Ureter (tissue), 1 donor: Measurements from ENCODE around the gene APPL2. TPM values are rescaled to one million over a fixed set of nuclear protein-coding genes. Genes with fewer than 3 reads are reported as not detected.

Experiments
- DNase-seq: peaks from one replicate; pipeline ENCODE4 v3.0.0-alpha.2; 2020; ENCODE audit warnings: low spot score
- total RNA-seq: library from RNA; stranded (reverse); gene quantifications from one replicate; pipeline ENCODE4 v1.2.4, GENCODE V29; 2023
- donor health status: DM: yes; HTN: yes; CAD: no.

APPL2 gene, protein sequence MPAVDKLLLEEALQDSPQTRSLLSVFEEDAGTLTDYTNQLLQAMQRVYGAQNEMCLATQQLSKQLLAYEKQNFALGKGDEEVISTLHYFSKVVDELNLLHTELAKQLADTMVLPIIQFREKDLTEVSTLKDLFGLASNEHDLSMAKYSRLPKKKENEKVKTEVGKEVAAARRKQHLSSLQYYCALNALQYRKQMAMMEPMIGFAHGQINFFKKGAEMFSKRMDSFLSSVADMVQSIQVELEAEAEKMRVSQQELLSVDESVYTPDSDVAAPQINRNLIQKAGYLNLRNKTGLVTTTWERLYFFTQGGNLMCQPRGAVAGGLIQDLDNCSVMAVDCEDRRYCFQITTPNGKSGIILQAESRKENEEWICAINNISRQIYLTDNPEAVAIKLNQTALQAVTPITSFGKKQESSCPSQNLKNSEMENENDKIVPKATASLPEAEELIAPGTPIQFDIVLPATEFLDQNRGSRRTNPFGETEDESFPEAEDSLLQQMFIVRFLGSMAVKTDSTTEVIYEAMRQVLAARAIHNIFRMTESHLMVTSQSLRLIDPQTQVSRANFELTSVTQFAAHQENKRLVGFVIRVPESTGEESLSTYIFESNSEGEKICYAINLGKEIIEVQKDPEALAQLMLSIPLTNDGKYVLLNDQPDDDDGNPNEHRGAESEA
- total RNA-seq = 36.5 TPM

DNA sequence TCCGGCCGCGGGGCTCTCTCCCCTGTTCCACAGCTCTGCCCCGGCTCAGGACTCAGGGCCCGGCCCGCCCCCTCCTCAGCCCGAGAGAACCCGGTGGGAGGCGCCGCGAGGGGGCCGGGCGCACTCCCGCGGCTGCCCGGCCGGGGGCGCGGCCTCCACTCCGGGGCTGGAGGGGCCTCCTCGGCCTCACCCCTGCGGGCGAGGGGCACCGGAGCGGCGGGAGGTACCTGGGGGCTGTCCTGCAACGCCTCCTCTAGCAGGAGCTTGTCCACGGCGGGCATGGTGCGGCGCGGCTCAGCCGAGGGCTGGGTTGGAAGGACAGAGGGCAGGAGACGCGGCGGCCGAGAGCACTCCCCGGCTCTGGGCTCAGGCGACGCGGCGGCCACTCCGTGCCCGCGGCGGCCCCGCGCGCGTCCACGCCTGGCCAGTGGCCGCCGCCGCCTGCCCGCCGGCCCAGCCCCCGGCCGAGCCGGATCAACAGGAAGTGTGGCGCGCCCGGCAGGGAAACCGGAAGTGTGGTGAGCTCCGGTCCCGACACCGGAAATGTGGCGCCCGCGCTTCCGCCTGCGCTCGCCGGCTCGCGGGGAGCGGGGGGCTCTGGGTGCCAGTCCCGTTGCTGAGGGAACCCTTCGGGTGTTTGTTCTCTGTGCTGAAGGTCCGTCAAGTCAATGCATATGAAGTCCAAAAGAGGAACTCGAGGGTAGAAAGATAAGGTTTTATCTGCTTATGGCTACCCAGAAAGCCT lies at the start of gene APPL2:
Gene APPL2 (minus strand): TSS at position 443 of the 745 bp plus-strand sequence. CDS start 162 bp downstream, at position 281.
- DNase-seq = peak; percentile 92

DNA sequence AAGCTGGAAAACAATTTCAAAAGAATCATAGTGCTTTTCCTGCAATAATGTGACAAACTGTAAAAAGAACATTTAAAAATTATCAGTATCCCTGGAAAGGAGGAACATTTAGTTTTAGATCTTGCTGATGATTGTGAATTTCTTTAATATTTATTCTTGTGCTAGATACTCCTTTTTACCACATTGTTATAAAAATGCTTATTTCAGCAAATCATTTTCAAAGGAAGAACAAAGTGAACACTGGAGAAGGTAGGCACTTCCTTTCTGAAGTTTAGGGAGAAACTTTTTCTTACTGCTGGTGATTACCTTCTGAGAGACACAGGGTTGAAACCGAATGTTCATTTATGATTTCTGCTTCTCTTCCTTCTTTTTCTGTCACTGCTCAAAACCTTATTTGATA lies 49.4 kb upstream of the APPL2 start:
- no peak for DNase-seq

DNA sequence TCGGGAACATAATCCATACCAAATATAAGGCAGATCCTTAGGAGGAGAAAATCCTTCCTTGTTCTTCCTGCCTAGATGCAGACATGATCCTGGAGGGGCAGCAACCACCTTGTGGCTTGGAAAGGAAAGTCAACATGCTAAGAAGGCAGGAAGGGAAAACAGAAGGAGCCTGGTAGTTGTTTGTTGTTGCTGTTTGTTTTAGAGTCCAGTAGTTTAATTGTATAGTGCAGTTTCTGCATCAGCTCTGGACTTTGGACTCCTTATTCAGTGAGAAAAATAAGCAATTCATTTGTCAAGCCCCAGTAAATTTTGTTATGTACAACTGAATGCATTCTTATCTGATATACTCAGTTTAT lies 45.7 kb upstream of the APPL2 start:
- DNase-seq = no peak

DNA sequence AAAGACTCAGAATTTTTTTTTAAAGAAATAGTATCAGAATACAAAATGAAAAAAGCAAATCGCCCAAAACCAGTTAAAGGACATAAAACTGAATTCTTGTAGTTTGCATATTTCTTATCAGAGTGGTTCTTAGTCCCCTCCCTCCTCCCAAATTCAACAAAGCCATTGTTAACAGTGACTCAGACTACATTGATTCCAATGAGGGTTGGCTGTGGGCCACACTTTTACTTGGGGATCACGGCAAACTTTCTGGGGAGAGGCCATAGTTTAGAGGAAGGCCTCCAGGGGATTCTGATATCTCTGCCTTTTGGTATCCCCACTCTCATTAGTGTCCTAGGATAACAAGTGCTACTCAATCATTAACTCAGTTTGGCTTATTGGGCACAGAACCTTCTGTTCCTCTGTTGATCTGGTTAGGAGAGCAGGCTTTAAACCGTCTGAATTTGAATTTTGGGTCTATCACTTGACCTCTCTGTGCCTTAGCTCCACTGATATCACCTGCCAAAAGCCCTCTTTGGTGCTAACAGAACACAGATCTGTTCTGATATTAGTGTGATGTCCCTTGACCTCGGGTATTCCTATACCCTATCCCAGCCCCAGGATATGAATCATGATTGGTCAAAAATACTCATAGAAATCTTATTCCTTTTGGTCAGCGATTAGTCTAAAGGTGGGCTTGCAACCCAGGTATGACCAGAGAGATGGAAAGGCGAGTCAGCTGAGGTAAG lies 45.2 kb upstream of the APPL2 start:
- no peak for DNase-seq

DNA sequence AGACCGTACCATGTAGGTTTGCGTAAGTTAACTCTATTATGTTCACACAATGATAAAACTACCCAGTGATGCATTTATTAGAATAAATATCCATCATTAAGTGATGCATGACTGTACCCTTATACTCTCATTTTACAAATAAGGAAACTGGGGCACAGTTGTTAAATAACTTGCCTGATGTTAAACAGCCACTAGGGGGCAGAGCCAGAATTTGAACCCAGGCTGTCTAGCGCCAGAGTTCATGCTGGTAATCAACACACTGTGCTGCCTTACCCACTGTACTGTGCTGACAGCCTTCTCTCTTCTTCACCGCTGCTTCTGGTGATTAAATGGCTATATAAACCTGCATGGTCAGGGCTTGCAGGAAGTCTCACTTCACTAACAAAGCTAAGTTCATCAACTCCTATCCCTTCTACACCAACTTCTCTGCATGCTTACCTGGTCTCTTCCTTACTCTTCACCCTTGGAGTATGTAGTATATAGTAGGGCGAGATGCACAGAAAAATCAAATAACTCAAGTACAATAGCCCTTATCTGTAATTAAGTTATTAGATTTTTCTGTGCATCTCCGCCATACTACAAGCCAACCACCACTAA lies 43.6 kb upstream of the APPL2 start:
- no peak for DNase-seq

DNA sequence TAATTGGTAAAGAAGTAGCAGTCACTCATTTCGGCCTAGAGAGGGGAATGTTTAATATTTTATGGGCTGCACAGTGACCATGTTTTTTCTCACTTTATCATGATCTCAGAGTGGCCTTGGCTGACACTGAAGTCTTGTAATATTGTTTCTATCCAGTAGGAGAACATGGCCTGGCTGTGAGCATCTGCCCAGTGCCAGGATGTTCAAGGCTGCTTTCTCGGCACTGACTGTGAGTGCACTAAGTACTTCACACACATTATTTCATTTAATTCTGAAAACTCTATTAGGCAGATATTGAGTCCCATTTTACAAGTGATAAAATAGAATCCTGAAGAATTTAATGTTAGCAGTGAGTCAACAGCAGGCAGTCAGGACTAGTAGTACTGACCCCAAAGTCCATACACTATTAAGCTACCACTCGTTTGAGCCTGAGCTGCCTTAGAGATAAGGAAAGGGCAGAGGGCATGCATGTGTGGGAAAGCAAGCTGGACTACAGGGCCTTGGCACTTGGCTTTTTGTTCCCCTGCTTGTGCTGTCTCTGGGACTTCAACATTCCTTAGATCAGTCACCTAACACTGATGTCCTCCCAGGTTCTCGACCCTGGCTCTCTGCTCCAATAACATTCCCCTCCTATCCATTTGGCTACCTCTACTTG lies 42.2 kb upstream of the APPL2 start:
- DNase-seq = no peak

DNA sequence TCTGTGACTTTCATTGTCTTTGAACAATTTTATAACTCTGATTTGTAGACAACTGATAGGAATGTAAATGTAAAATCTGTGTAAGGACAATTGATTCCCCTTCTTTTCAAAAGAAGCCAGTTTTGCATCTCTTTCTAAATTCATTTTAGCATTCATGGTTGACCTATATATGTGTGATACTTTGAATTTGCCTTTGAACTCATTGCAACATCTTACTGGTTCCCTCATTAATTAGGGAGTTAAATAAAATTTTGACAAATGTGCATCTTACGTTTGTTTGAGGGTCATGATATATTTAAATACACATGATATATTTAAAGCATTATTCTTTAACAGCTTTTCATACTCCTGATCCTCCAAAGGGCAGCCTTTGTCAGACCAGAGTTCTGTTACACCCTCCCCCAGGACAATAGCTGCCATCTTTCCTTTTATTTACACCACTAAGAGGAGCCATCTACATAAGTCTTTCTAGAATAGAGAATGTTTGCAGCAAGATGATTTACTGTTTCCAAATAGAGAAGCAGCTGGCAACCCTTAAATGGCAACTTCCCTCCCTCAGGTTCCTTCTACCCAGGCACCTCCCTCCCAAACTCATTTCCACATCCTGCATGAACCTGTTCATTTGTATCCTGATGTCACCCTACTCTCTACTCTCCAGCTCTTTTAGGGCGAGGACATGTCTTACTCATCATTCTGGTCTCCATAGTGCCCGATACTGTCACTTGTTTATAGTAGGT lies 40.2 kb upstream of the APPL2 start:
- DNase-seq = no peak

DNA sequence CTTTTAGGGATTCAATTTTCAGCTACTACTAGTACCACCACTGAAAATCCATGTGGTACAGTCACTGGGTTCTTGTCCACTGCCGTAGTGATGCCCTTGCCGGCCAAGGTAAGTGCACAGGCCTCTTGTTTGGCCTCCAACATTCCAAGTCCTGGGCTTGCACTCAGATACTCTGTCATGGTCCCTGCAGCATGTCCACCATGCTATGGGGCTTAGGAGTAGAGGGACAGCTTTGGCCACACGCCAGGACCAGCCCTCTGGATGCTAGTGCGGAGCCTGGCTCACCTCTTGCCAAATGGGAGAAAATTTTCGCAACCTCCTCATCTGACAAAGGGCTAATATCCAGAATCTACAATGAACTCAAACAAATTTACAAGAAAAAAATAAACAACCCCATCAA lies 38.6 kb upstream of the APPL2 start:
- no peak for DNase-seq

DNA sequence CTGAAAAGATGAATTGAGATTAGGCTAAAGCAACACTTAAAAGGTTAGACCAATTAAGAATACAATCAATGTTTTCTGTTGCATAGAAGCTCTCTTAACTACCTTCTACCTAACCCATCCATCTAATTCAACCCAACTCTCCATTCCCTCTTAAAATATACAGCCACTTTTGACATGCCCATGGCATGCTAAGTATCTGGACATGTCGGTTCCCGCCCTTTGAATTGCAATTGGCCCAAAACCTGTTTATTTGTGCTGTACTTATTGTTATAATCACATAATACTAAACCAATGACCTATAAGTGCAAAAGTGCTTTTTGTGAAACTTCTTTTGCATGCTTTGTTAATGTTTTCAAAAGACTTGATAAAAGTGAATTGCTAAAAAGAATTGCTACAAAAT lies 37.6 kb upstream of the APPL2 start:
- DNase-seq = no peak

DNA sequence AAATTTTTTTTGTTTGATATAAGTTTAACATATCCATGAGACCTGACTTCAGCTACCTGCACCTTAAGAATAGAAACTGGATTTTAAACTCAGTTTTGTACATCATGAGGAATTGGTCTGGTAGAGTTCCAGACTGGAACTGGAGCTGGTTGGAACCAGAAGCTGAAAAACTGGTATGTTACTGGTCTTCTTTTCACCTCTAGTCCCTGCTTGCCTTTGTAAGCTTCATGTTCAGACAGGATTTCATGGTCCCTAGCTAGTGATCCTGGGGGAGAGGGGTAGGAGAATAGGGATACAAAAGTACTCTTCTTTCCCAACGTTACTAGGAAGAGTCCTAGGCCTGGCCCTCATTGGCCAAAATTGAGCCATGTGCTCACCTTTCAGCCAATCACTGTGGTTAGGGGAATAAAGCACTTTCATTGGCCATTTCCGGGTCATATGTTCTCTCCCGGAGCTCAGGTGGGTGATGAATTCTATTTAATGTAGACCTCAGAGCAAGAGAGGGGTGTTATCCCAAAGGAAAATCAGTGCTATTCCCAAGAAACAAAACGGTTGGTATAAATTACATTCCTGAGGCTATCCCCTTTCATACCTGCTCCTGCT lies 36.9 kb upstream of the APPL2 start:
- DNase-seq = no peak

DNA sequence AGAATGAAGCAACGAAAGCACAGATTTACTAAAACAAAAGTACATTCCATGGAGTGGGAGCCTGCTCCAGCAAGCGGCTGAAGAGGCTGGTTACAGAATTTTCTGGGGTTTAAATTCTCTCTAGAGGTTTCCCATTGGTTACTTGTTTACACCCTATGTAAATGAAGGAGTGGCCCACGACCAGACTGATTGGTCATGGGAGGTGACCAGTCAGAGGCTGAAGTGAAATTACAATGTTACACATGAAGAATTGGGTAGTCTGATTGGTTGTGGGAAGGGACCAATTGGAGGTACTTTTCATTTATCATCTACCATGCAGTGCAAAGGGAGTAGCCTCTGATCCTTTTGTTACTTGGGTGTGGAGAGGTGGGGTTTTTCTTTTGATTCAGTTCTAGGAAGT lies 36.2 kb upstream of the APPL2 start:
- no peak for DNase-seq

DNA sequence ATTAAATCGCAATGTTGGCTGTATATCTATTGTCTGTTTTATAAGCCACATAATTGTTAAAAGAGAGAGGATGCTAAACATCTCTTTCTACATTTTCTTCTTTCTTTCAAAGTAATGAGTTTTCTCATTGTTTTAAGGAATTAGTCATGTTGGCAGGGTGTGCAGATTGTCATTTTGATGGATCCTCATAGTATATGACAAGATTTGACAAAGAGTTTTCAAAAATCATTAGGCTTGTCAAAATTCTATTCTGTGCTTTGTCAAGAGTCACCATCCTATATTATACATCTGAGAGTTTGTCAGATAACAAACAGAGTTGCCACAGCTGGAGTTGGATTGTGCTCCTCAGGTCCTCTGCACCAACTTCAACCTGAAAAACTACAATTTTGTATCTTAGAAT lies 35.4 kb upstream of the APPL2 start:
- DNase-seq = no peak

DNA sequence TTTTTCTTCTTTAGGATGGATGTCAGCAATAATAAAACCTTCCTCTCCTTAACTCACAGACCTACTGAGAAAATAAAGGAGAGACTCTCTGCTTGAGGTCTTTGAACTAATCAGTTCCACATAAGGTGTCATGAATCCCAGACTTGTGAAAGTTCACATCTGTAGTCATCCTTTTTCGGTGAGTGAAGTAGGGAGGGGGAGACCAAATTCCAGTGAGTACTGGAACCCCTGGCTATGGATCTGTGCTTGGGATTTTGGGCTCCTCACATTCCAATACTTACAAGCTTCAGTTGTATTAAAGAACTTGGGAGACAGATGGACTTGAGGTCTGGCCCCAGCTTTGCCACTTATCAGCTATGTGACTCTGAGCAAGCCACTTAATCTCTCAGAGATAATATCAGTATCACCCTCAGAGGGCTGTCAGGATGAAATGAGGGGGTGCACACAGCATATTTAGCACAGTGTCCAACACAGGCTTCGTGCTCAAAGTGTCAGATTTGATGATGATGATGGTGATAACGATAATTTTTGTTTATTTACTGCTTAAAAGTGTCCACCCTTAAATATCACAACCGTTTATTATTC lies 34.8 kb upstream of the APPL2 start:
- no peak for DNase-seq

DNA sequence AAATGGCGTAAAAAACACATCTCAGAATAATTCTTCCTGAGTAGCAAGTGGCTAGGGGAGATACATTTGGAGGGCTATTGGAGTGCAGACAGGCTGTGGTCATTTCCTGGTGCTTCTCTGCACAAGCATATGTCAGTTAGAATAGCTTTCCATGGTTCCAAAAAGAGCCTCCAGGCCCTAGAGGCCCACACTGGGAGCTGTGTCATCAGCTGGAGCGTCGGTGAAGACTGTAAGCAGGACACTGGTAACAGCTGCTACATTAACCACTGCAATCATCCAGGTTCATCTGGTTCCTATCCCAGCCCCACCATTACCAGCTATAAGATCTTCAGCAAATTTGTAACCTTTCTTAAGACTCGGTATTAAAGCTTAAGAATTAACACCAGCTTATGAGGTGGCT lies 31.7 kb upstream of the APPL2 start:
- DNase-seq = no peak

DNA sequence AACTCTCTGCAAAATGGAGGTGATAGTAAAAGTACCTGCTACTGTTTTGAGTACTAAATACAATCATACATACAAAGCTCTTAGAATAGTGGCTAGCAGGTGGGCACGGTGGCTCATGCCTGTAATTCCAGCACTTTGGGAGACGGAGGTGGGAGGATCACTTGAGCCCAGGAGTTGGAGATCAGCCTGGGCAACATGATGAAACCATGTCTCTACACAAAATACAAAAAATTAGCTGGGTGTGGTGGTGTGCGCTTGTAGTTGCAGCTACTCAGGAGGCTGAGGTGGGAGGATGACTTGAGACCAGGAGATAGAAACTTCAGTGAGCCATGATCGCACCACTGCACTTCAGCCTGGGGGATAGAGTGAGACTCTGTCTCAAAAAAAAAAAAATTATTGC lies 28.8 kb upstream of the APPL2 start:
- no peak for DNase-seq

DNA sequence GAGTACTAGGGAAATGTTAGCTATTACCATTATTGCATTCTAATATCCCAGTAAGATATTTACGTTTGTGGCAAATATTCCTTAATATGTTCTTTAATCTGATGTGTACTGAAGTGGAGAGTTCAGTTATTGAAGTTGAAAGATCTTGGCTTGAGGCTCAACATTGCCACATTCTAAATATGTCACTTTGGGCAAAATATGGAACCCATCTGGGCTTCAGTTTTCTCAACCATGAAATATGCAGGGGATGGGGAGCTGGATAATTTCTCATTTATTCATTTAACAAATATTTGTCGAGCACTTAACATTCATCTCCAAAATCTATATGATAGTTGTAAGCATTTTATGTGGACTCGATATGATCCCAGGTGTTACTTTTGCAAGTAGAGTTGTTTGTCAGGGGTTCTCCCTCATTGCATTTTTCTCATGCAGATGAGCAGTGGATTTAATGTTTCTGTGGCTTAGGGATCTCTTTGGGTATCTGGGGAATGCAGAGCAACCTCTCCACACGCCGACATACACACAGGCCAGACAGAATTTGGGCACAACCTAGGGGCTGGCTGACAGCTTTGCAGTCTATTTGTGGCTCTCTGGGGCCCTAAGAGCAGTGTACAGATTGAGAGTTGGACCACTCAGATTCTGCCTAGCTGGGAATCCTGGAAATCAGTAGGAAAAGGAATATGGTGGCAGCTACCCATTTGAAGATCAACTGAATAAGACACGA lies 26.6 kb upstream of the APPL2 start:
- DNase-seq = no peak

DNA sequence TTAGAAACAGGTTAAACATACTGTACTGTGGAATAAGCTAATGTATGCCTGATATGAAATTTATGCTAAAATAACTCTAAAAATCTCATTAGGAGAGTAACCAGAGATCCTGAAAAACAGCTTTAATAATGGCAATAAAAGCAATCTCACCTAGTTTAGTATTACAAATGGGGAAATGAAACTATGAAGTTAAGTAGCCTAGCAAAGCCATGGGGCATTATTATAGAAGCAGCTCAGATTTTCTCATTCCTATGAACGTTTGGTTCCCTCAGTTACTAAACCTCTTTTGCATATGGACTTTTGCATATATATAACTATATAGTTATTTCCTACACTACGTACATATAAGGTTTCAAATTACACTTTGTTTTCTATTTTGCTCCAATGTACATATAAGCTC lies 25.0 kb upstream of the APPL2 start:
- no peak for DNase-seq

DNA sequence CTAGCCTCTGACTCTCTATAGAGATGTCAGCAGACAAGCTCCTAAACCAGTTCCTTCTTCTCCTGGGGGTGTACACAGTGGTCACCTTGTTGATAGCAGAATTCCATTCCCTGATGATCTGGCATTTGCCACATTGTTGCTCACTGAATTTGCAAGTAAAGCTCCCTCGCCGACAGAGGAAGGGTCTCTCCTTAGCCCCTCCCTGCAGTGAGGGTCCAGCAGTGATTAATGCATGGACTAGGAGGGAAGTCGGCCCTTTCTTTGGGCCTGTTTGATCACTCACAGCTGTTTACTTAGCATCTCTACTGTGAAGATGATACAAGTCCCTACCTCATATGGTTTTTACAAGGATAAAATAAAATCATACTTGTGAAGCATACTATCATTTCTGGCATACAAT lies 23.3 kb upstream of the APPL2 start:
- DNase-seq = no peak

DNA sequence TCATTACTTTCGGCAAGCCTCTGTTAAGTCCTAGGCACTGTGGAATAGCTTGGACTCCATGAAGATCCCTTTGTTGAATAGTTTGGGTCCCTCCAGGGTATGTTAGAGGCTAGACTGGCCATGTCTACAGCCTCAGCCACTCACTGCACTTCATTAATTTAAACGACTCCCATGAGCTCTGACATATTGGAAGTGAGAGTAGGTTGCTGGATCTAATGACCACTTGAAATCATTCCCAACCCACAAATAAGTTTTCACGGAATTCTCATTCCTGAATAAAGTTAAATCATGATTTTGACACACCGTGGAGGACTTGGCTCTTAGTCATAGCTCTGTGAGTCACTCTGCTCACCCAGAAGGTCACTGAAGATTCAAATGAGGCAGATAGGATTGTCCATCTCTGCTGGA lies 21.4 kb upstream of the APPL2 start:
- no peak for DNase-seq
